Lung (tissue), 12 donors: ENCODE results near the gene RNF225. TPM values are rescaled to one million over a fixed set of nuclear protein-coding genes. Genes with fewer than 3 reads are reported as not detected.

Experiments used
- ATAC-seq: fragments of 200-7000 bp; cut with Tn5 transposase; one replicate; pipeline ENCODE4 v1.9.1; 2020; ENCODE audit warnings: moderate number of reproducible peaks; ENCODE audit not compliant: insufficient read depth, low FRiP score
- DNase-seq, 3 donors: peaks; one replicate each; pipeline ENCODE4 v3.0.0-alpha.2; 2013 to 2017
- H3K27ac ChIP-seq, 2 donors: one replicate each; pipeline ENCODE4 v1.5.1; 2013; ENCODE audit warnings: mild to moderate bottlenecking in 2 of 2, moderate library complexity in 2 of 2, control low read depth in 1 of 2, inconsistent platforms in 1 of 2, low read depth in 1 of 2, low read length in 1 of 2
- H3K27me3 ChIP-seq, 3 donors: one replicate each; pipeline ENCODE4 v1.5.1; 2013; ENCODE audit warnings: low read length in 2 of 3; ENCODE audit not compliant: control insufficient read depth in 3 of 3, insufficient read depth in 3 of 3
- H3K36me3 ChIP-seq, 4 donors: one replicate each; pipeline ENCODE4 v1.5.1; 2013; ENCODE audit warnings: low read length in 4 of 4, mild to moderate bottlenecking in 1 of 4, moderate library complexity in 1 of 4; ENCODE audit not compliant: control insufficient read depth in 4 of 4, insufficient read depth in 4 of 4
- H3K4me1 ChIP-seq, 5 donors: one replicate each; pipeline ENCODE4 v1.5.1; 2013; ENCODE audit warnings: low read length in 5 of 5, mild to moderate bottlenecking in 2 of 5, moderate library complexity in 1 of 5; ENCODE audit not compliant: control insufficient read depth in 5 of 5, insufficient read depth in 5 of 5
- H3K4me3 ChIP-seq: one replicate; pipeline ENCODE4 v1.5.1; 2013; ENCODE audit warnings: mild to moderate bottlenecking, control low read depth, moderate library complexity
- H3K9ac ChIP-seq, 2 donors: one replicate each; pipeline ENCODE4 v1.5.1; 2013; ENCODE audit warnings: low read length in 2 of 2, control low read depth in 1 of 2; ENCODE audit not compliant: insufficient read depth in 1 of 2
- H3K9me3 ChIP-seq, 4 donors: one replicate each; pipeline ENCODE4 v1.5.1; 2013; ENCODE audit warnings: low read length in 3 of 4, mild to moderate bottlenecking in 1 of 4, moderate library complexity in 1 of 4; ENCODE audit not compliant: control insufficient read depth in 4 of 4, insufficient read depth in 3 of 4
- CTCF ChIP-seq: IDR thresholded peaks from 2 replicates; pipeline ENCODE4 v1.5.1; 2012; ENCODE audit warnings: mild to moderate bottlenecking; ENCODE audit errors: control extremely low read depth, extremely low read depth
- WGBS, 2 donors: extraction: QIAGEN DNeasy Blood & Tissue Kit; methylation state at CpG; one replicate each; pipeline ENCODE4 v1.1.7; 2013; 5-methylcytosine and 5-hydroxymethylcytosine counted together
- polyA plus RNA-seq, 2 donors: library from polyadenylated mRNA; stranded (reverse); fragments of 200-250 nt; gene quantifications; one replicate each; pipeline ENCODE4 v1.2.1, GENCODE V29; 2013
- total RNA-seq, 2 donors: library from RNA; depleted of rRNA in 1 of 2; stranded (reverse); fragments of >200 nt in 1 of 2; gene quantifications; one replicate each; pipeline ENCODE4 v1.2.1, GENCODE V29; 2014 to 2021
- donor health status: control.
- donor health status: control.
- donor health status: Bipolar disorder and iron deficiency.
- donor health status: healthy.
- donor health status: DM: yes; HTN: yes; CAD: no.

The RNF225 gene
- total and polyA plus RNA-seq, 4 donors: 0.14 to 1.5 (median 0.26) TPM; not detected in 1

- TF ChIP-seq CTCF: no peak
- no peak for ATAC-seq
- 92 to 95% methylated on average over 7 to 9 of the region's 9 CpGs for WGBS, 2 donors
- Histone ChIP-seq H3K4me1 (peaks cover 0 to 22% (median 2%) of the 10 kb centered on the region in 5 donors), H3K27ac (no peak overlapping the region), H3K9me3 (peaks cover 0 to 6% (median 0%) of the 10 kb centered on the region in 4 donors), H3K36me3 (peaks cover 0 to 5% (median 0%) of the 10 kb centered on the region in 4 donors), H3K9ac (no peak overlapping the region), H3K4me3 (no peak overlapping the region), H3K27me3 (peaks cover 0 to 51% (median 43%) of the 10 kb centered on the region in 3 donors)
- peak in 1 of 3 donors; percentile 6 for DNase-seq
These were observed 43.9 kb upstream of the RNF225 start for GRCh38 chr19:58351558-58351878.

- no peak overlapping the region for H3K9ac ChIP-seq
- WGBS, 2 donors: 85 to 93% methylated on average over 23 of the region's 23 CpGs
- DNase-seq (peak in 1 of 3 donors; percentile 11), ATAC-seq (no peak)
- H3K36me3 ChIP-seq: peaks cover 0 to 5% (median 0%) of the 10 kb centered on the region in 4 donors
- no peak for TF ChIP-seq CTCF
- H3K9me3 ChIP-seq: peaks cover 0 to 10% (median 0%) of the 10 kb centered on the region in 4 donors
- H3K27me3 ChIP-seq: peaks cover 0 to 47% (median 39%) of the 10 kb centered on the region in 3 donors
- H3K4me1 ChIP-seq: peaks cover 0 to 29% (median 2%) of the 10 kb centered on the region in 5 donors
- no peak overlapping the region for H3K27ac ChIP-seq
- H3K4me3 ChIP-seq: no peak overlapping the region
These were observed 43.3 kb upstream of the RNF225 start for GRCh38 chr19:58351990-58352755.

GRCh38 chr19:58352760-58353671 lies 42.4 kb upstream of the RNF225 start, which contains the start of gene A1BG:
TSS of gene A1BG (minus strand) at chr19:58353492. CDS start at chr19:58353437, 55 bp downstream.
- DNase-seq: peak in 1 of 3 donors; percentile 10
- peaks cover 0 to 42% (median 35%) of the 10 kb centered on the region in 3 donors for H3K27me3 ChIP-seq
- peaks cover 0 to 10% (median 0%) of the 10 kb centered on the region in 4 donors for H3K9me3 ChIP-seq
- H3K4me3 ChIP-seq: no peak within 1 kb of the TSS
- TF ChIP-seq CTCF: no peak
- WGBS, 2 donors: 83 to 88% methylated on average over 26 of the region's 26 CpGs
- peaks cover 0 to 5% (median 0%) of the 10 kb centered on the region in 4 donors for H3K36me3 ChIP-seq
- ATAC-seq: no peak
- H3K9ac ChIP-seq: no peak within 1 kb of the TSS
- peaks cover 0 to 37% (median 2%) of the 10 kb centered on the region in 5 donors for H3K4me1 ChIP-seq
- H3K27ac ChIP-seq: no peak within 1 kb of the TSS
